ENCODE data around the gene HARBI1. TPM values are rescaled to one million over a fixed set of nuclear protein-coding genes. Genes with fewer than 3 reads are reported as not detected.

HARBI1 gene
- total and polyA plus RNA-seq, 2 of the 8 experiments (the other 6 are each of a cell fraction or from before 2014, with no cell fraction given): 3.8 to 5.1 TPM

GRCh38 chr11:46555267-46556054 lies 61.6 kb downstream of the HARBI1 start (continued):
- no peak for TF ChIP-seq CTCF (IDR thresholded peaks at IDR 0.05; ENCODE audit: control extremely low read depth in 1 of 3, insufficient read depth in 1 of 3, low read depth in 1 of 3, low read length in 3 of 3)
- no peak for TF ChIP-seq ASH2L (IDR thresholded peaks at IDR 0.05; ENCODE audit: low read length)

Data from H1 (cell line).